Cardiac fibroblast (primary cell): ENCODE measurements around the gene CLCNKA.

ENCODE experiments used
- DNase-seq, 2 donors: peaks; one replicate each; pipeline versions ENCODE4 v3.0.0 to v3.0.0-alpha.2; 2010; ENCODE audit warnings: low read depth in 2 of 2
- H3K4me3 ChIP-seq, 2 donors: replicated peaks in 1 of 2; 1 replicate in 1 of 2; 2 replicates in 1 of 2; pipeline ENCODE4 v1.5.1; 2011; ENCODE audit warnings: low read depth in 2 of 2, low read length in 2 of 2, mild to moderate bottlenecking in 2 of 2, moderate library complexity in 1 of 2
- TF ChIP-seq, protein P1 (sequence below): IDR thresholded peaks from one replicate; pipeline ENCODE4 v1.5.1; 2011; ENCODE audit warnings: low read depth, mild to moderate bottlenecking, low read length, inconsistent platforms

Gene CLCNKA

GRCh38 chr1:16009030-16009460 lies 12.8 kb upstream of the CLCNKA start:
- peak; percentile 79 to 80 for DNase-seq
- TF ChIP-seq, protein P1, sequence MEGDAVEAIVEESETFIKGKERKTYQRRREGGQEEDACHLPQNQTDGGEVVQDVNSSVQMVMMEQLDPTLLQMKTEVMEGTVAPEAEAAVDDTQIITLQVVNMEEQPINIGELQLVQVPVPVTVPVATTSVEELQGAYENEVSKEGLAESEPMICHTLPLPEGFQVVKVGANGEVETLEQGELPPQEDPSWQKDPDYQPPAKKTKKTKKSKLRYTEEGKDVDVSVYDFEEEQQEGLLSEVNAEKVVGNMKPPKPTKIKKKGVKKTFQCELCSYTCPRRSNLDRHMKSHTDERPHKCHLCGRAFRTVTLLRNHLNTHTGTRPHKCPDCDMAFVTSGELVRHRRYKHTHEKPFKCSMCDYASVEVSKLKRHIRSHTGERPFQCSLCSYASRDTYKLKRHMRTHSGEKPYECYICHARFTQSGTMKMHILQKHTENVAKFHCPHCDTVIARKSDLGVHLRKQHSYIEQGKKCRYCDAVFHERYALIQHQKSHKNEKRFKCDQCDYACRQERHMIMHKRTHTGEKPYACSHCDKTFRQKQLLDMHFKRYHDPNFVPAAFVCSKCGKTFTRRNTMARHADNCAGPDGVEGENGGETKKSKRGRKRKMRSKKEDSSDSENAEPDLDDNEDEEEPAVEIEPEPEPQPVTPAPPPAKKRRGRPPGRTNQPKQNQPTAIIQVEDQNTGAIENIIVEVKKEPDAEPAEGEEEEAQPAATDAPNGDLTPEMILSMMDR: peak; percentile 95
- H3K4me3 ChIP-seq: no peak overlapping the region

- TF ChIP-seq, protein P1: no peak
- no peak for DNase-seq
These were observed 12.2 kb upstream of the CLCNKA start for GRCh38 chr1:16009678-16010077.

DNA sequence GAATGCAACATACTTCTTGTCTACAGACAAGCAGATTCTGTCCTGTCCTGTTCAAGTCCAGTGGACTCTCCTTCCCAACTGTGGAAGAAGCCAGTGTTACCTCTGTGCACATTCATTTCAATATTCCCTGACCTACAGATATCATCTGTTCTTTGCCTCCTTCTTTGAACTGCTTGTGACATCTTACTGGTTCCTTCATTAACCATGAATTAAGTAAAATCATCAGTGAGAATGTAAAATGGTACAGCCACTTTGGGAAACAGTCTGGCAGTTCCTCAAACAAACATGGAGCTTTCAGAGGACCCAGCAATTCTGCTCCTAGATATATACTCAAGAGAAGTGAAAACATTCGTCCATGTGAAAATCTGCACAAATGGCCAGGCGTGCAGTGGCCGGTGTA lies 11.0 kb upstream of the CLCNKA start:
- TF ChIP-seq, protein P1: no peak
- no peak for DNase-seq
- H3K4me3 ChIP-seq: no peak overlapping the region

More at GRCh38 chr1:16009678-16010077, 12.2 kb upstream of the CLCNKA start:
- no peak overlapping the region for H3K4me3 ChIP-seq

DNA sequence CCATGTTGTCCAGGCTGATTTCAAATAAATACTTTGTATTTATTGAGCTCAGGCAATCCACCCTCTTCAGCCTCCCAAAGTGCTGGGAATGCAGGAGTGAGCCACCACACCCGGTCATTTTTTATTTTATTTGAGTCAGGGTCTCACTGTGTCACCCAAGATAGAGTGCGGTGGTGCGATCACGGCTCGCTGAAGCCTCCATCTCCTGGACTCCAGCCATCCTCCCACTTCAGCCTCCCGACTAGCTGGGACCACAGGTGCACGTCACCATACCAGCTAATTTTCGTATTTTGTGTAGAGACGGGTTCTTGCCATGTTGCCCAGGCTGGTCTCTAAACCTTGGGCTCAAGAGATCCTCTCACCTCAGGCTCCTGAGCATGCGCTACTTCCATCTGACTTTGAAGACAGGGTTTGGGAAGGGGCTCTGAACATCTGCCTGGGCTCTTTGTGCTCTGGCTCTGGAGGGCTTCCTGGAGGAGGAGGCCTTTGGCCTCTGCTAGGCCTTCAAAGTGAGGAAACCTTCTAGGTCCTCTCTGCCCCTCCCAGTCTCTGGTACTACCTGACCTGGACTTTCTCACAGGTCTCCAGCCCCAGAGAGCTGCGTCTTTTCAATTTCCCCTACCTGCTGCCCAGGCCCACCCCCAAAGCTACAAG lies 9.8 kb upstream of the CLCNKA start:
- DNase-seq: no peak
- TF ChIP-seq, protein P1: no peak
- no peak overlapping the region for H3K4me3 ChIP-seq

DNA sequence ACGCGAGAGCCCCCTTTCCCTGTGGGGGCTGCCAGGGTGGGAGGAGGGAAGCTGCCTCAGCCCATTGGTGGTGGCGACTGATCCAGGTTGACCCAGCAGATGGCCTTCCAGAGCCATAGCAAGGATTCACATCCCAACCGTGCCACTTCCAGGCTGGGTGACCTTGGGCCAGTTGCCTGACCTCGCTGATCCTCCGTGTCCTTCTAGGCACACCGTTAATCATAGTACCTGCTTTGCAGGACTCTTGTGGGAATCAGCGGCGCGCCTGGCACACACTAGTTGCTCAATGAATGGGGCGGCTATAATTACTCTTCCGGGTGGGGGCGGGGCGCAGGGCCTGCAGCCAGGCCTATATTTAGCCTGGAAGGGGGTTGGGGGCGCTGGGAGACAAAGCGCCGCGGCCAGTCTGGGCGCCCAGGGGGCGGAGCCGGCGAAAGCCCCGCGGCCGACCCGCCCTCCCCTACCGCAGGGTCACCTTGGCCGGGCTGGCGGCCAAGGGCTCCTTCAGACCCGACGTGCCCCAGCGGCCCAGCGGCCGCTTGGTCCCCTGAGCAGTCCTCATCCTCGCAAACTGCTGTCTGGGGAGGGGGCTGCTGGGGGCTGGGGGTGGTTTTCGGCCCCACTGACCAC lies 9.1 kb upstream of the CLCNKA start:
- H3K4me3 ChIP-seq: peak overlapping the region; percentile 19 to 30
- DNase-seq: peak; percentile 53 to 83
- TF ChIP-seq, protein P1: no peak

DNA sequence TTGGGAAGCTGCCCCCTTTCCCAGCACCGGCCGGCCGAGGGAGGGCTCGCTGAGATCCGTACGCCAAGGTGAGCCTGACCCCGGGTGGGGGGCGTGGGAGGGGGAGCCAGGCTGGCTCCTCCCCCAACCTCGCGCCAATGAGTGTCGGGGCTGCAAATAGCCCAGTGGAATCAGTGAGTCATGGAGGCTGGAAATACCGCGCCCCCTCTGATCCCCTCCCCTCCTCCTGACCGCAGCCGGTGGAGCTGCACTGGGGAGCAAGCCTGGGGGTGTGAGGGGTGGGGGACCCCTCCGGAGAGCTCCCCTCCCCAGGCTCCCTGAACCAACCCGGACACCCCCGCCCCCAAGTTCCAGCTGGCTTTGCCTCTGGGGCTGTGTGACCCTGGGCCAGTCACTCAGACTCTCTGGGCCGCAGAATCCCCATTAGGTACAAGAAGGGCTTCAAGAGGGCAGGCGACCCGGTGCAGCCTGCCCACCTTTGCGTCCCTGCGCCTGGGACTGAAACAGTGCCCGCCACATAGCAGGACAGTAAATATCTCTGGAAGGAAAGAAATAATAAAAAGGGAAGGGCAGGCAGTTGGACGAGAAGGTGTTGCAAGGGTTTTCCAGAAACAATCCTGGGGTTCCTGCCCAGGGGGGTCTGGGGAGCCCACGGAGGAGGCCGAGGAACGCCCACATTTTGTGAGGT lies 8.5 kb upstream of the CLCNKA start:
- TF ChIP-seq, protein P1: no peak
- DNase-seq: peak; percentile 58 to 72
- peak overlapping the region in 1 of 2 donors; percentile 30 for H3K4me3 ChIP-seq
